Thoracic aorta (tissue), 2 donors: Measurements from ENCODE around the gene CAPS. TPM values are rescaled to one million over a fixed set of nuclear protein-coding genes. Genes with fewer than 3 reads are reported as not detected.

Experiments
- ATAC-seq: fragments of 150-250 bp; one replicate; pipeline ENCODE4 v1.8.0; 2017; ENCODE audit warnings: low read depth; ENCODE audit not compliant: insufficient number of reproducible peaks, low FRiP score
- DNase-seq: peaks from one replicate; pipeline ENCODE4 v3.0.0-alpha.2; 2020; ENCODE audit warnings: low spot score
- H3K27ac ChIP-seq, 2 donors: fragments of 200-600 bp; sonication (generic); 1 replicate in 1 of 2; 2 replicates in 1 of 2; pipeline ENCODE4 v1.5.1; 2016; ENCODE audit warnings: mild to moderate bottlenecking in 2 of 2, moderate library complexity in 2 of 2
- H3K27me3 ChIP-seq: fragments of 200-600 bp; sonication (generic); replicated peaks from 2 replicates; pipeline ENCODE4 v1.6.0; 2016; ENCODE audit warnings: mild to moderate bottlenecking; ENCODE audit not compliant: insufficient read depth
- H3K36me3 ChIP-seq: fragments of 200-600 bp; sonication (generic); one replicate; pipeline ENCODE4 v1.5.1; 2016
- H3K4me1 ChIP-seq, 2 donors: fragments of 200-600 bp; sonication (generic); 1 replicate in 1 of 2; 2 replicates in 1 of 2; pipeline versions ENCODE4 v1.5.1 to v1.6.0; 2016; ENCODE audit warnings: low read depth in 2 of 2, mild to moderate bottlenecking in 1 of 2; ENCODE audit not compliant: control insufficient read depth in 1 of 2
- H3K4me3 ChIP-seq: fragments of 200-600 bp; sonication (generic); 2 replicates; pipeline ENCODE4 v1.5.1; 2016; ENCODE audit warnings: mild to moderate bottlenecking
- H3K9me3 ChIP-seq: fragments of 200-600 bp; sonication (generic); 2 replicates; pipeline ENCODE4 v1.5.1; 2016
- total RNA-seq, 2 donors: library from RNA; depleted of rRNA; stranded (reverse); fragments of >200 nt; gene quantifications; one replicate each; pipeline versions ENCODE4 v1.1.0 to v1.2.3, GENCODE V29; 2016
- TF ChIP-seq, protein P1 (sequence below): fragments of 200-600 bp; sonication (generic); IDR thresholded peaks from one replicate; pipeline ENCODE4 v1.5.1; 2019; ENCODE audit warnings: antibody characterized with exemption

The CAPS gene
- total RNA-seq, 2 donors from 2014 or later: 8.5 to 48.7 TPM

GRCh38 chr19:5903624-5904351 lies 10.3 kb upstream of the CAPS start, which contains the start of gene NDUFA11:
Gene NDUFA11, minus strand, starts transcription at chr19:5903790. Its CDS starts 82 bp downstream, at chr19:5903708.
- no peaks in the 10 kb centered on the region for H3K27me3 ChIP-seq
- H3K36me3 ChIP-seq: no peaks in the 10 kb centered on the region
- no peaks in the 10 kb centered on the region for H3K9me3 ChIP-seq
- DNase-seq: peak; percentile 99
- TF ChIP-seq, protein P1, sequence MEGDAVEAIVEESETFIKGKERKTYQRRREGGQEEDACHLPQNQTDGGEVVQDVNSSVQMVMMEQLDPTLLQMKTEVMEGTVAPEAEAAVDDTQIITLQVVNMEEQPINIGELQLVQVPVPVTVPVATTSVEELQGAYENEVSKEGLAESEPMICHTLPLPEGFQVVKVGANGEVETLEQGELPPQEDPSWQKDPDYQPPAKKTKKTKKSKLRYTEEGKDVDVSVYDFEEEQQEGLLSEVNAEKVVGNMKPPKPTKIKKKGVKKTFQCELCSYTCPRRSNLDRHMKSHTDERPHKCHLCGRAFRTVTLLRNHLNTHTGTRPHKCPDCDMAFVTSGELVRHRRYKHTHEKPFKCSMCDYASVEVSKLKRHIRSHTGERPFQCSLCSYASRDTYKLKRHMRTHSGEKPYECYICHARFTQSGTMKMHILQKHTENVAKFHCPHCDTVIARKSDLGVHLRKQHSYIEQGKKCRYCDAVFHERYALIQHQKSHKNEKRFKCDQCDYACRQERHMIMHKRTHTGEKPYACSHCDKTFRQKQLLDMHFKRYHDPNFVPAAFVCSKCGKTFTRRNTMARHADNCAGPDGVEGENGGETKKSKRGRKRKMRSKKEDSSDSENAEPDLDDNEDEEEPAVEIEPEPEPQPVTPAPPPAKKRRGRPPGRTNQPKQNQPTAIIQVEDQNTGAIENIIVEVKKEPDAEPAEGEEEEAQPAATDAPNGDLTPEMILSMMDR: no peak
- H3K4me3 ChIP-seq: peak within 1 kb of the TSS; percentile 92
- peak within 1 kb of the TSS; percentile 81 to 83 for H3K27ac ChIP-seq
- peak; percentile 70 for ATAC-seq
- H3K4me1 ChIP-seq: peaks cover 18 to 24% of the 10 kb centered on the region in 2 donors

DNA sequence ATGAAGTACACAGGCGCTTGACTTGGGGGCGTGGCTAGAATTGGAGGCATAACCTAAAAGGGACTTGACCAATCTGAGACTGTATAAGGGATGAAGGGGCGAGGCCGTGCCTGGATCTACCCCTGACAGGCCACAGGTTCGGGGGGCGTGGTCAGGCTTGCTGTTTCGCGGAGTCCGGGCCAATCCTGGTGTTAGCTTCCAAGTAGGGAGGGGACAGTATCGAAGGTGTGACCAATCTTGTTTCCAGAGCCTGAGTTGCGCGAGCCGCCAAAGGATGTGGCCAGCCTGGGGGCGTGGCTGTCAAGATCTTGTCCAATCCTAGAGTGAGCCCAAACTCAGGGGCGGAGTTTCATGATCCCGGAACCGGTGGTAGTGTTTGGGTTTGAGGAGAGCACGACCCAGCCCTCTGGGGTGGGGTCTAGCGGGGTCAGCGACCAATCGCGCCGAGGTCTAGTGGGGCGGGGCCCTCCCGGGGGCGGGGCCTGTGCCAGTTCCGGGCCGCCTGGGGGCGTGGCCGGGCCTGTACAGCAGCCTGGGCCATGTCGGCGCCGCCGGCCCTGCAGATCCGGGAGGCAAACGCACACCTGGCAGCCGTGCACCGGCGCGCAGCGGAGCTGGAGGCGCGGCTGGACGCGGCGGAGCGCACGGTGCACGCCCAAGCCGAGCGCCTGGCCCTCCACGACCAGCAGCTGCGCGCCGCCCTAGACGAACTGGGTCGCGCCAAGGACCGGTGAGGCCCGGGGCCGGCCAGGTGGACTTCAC lies 9.5 kb upstream of the CAPS start, which contains the start of gene VMAC:
Gene VMAC, plus strand, starts transcription at position 521 of the 762 bp plus-strand sequence. Its CDS starts 19 bp downstream, at position 540.
- DNase-seq (peak; percentile 100), ATAC-seq (peak; percentile 89)
- Histone ChIP-seq H3K9me3 (no peaks in the 10 kb centered on the region), H3K4me3 (peak within 1 kb of the TSS; percentile 92), H3K36me3 (peaks cover 6% of the 10 kb centered on the region), H3K27ac (peak within 1 kb of the TSS; percentile 81 to 86), H3K27me3 (no peaks in the 10 kb centered on the region), H3K4me1 (peaks cover 18 to 24% of the 10 kb centered on the region in 2 donors)
- TF ChIP-seq, protein P1: no peak

DNA sequence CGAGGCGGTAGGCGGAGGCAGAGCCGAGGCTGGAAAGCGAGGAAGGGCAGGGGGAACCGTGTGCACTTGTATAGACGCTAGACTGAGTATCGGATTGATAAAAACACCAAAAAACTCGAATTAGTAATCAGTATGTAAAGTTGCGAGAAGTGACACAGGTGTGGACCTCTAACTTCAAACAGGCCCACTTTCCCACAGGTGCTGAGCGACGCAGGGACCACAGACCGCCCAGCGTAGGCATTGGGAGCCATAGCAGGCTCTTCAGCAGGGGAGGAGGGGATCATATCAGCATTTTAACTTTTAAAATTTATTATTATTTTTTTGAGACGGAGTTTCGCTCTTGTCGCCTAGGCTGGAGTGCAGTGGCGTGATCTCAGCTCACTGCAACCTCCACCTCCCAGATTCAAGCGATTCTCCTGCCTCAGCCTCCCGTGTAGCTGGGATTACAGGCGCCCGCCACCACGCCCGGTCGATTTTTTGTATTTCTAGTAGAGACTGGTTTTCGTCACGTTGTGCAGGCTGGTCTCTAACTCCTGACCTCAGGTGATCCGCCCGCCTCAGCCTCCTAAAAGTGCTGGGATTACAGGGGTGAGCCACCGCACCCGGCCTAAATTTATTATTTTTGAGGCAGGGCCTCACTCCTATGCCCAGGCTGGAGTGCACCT lies 8.8 kb upstream of the CAPS start:
- peak overlapping the region; percentile 81 to 86 for H3K27ac ChIP-seq
- H3K4me3 ChIP-seq: peak overlapping the region; percentile 92
- no peaks in the 10 kb centered on the region for H3K27me3 ChIP-seq
- H3K36me3 ChIP-seq: peaks cover 11% of the 10 kb centered on the region
- TF ChIP-seq, protein P1: no peak
- H3K9me3 ChIP-seq: no peaks in the 10 kb centered on the region
- ATAC-seq (no peak), DNase-seq (no peak)
- H3K4me1 ChIP-seq: peaks cover 18 to 24% of the 10 kb centered on the region in 2 donors

DNA sequence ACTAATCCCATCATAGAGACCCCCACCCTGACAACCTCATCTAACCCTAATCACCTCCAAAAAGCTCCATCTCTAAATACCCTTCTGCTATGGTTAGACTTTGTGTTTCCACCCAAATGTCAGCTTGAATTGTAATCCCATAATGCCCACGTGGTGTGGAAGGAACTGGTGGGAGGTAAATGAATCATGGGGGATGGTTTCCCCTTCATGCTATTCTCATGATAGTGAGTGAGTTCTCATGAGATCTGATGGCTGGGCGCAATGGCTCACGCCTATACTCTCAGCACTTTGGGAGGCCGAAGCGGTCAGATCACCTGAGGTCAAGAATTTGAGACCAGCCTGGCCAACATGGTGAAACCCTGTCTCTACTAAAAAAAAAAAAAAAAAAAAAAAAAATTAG lies 6.8 kb upstream of the CAPS start:
- no peak for ATAC-seq
- TF ChIP-seq, protein P1: no peak

More for the DNA sequence above, 6.8 kb upstream of the CAPS start:
- no peaks in the 10 kb centered on the region for H3K9me3 ChIP-seq
- H3K4me3 ChIP-seq: no peak overlapping the region
- H3K27ac ChIP-seq: no peak overlapping the region
- no peak for DNase-seq
- H3K36me3 ChIP-seq: peaks cover 11% of the 10 kb centered on the region
- peaks cover 16 to 22% of the 10 kb centered on the region in 2 donors for H3K4me1 ChIP-seq
- H3K27me3 ChIP-seq: no peaks in the 10 kb centered on the region
